Activated naive CD8-positive, alpha-beta T cell treated with anti-CD3 and anti-CD28 coated beads, Interleukin-2, amount 50 U/mL, for 24 hours (primary cell): Measurements from ENCODE around the gene LTBP2.

Experiments
- ATAC-seq: fragments of 150-1000 bp; cut with Tn5 transposase; one replicate; pipeline ENCODE4 v1.10.0; 2021
- DNase-seq: peaks from one replicate; pipeline ENCODE4 v3.0.0; 2021
- H3K27ac Mint-ChIP-seq: one replicate; pipeline ENCODE4 v1.8.0; 2021; ENCODE audit warnings: mild to moderate bottlenecking, mixed read lengths
- H3K27me3 Mint-ChIP-seq: one replicate; pipeline ENCODE4 v1.8.0; 2021; ENCODE audit warnings: mixed read lengths
- H3K36me3 Mint-ChIP-seq: one replicate; pipeline ENCODE4 v1.8.0; 2021; ENCODE audit warnings: low read depth, mixed read lengths
- H3K4me1 Mint-ChIP-seq: one replicate; pipeline ENCODE4 v1.8.0; 2021; ENCODE audit warnings: mixed read lengths
- H3K4me3 Mint-ChIP-seq: one replicate; pipeline ENCODE4 v1.8.0; 2021; ENCODE audit warnings: mild to moderate bottlenecking, moderate library complexity, mixed read lengths
- H3K9me3 Mint-ChIP-seq: one replicate; pipeline ENCODE4 v1.8.0; 2021; ENCODE audit warnings: mixed read lengths

Gene LTBP2

DNA sequence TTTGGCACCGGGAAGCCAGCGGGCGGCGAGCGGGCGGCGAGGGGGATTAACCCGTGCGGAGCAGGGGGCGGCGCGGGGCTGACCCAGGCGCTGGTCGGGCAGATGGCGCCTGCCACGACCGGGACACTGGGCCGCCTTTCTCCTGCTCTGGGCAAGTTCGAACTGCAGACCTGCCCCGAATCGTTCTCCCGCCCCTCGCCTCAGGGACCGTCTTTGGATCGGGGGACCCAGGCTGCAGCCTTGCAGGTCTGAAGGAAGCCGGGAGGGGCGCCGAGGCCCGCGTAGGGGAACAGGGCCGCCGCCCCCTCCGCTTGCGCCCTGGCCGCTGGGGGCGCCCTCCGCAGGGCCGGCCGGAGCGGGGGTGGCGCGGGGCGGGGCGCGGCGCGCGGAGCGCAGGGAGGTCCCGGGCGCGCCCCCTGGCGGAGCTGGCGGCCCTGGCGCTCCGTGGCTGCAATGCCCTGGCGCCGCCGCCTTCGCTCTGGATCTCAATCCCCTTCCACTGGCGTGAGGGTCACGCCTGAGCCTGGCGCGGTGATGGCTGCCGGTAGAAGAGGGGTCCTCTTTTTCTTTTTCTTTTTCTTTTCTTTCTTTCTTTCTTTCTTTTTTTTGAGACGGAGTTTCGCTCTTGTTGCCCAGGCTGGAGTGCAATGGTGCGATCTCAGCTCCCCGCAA, 449 bp upstream of the LTBP2 start:
- Mint-ChIP-seq H3K4me1 (peaks cover 58% of the 10 kb centered on the region), H3K27me3 (peaks cover 35% of the 10 kb centered on the region), H3K4me3 (peak overlapping the region; percentile 52), H3K9me3 (no peaks in the 10 kb centered on the region), H3K36me3 (no peaks in the 10 kb centered on the region), H3K27ac (no peak overlapping the region)
- peak; percentile 81 for ATAC-seq
- peak; percentile 89 for DNase-seq

DNA sequence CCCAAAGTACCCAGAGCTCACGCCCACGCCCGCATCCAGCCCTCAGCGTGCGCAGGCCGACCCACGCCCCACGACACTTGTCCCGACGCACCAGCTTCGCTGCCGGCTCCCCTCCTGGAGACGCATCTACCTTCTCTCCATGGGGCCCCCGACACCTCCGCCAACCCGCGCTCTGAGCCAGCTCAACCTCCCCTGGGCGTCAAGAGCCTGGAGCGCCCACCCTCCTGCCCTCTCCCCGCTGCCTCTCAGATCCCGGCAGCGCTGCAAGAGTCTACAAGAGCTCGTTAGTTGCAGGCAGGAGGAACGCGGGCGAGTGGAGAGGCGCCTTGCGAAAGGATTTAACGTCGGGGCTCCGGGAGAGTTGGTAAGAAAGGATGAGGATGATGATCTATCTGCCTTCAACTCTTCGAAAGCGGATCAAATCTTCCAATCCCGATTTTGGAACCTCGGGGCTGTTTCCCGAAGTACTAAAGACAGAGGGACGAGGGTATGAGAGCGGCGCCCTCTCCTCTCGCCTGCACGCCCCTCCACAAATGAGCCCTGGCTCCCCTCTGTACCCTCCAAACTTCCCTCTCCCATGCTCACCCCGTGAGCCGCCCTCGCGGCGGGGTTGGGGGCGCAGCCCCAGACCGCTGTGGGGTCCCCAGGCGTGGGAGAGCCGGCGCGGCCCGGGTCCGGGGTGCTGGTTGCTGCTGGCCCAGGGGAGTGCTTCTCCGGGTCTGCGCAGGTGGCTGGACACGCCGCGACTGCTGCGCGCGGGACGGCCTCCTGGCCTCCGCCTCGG, 979 bp downstream of the LTBP2 start:
- ATAC-seq, result no peak
- no peaks in the 10 kb centered on the region for H3K36me3 Mint-ChIP-seq
- peaks cover 53% of the 10 kb centered on the region for H3K4me1 Mint-ChIP-seq
- no peak overlapping the region for H3K27ac Mint-ChIP-seq
- H3K4me3 Mint-ChIP-seq, result no peak overlapping the region
- peaks cover 36% of the 10 kb centered on the region for H3K27me3 Mint-ChIP-seq
- no peaks in the 10 kb centered on the region for H3K9me3 Mint-ChIP-seq
- DNase-seq, result no peak

- H3K4me3 Mint-ChIP-seq, result no peak overlapping the region
- peaks cover 29% of the 10 kb centered on the region for H3K27me3 Mint-ChIP-seq
- H3K27ac Mint-ChIP-seq, result no peak overlapping the region
- H3K9me3 Mint-ChIP-seq, result no peaks in the 10 kb centered on the region
- ATAC-seq (no peak), DNase-seq (no peak)
- H3K4me1 Mint-ChIP-seq, result peaks cover 46% of the 10 kb centered on the region
- H3K36me3 Mint-ChIP-seq, result no peaks in the 10 kb centered on the region
Observed at GRCh38 chr14:74610199-74610865, 1.7 kb downstream of the LTBP2 start.

- H3K4me3 Mint-ChIP-seq, result no peak overlapping the region
- no peak overlapping the region for H3K27ac Mint-ChIP-seq
- DNase-seq (no peak), ATAC-seq (no peak)
- no peaks in the 10 kb centered on the region for H3K9me3 Mint-ChIP-seq
- peaks cover 29% of the 10 kb centered on the region for H3K27me3 Mint-ChIP-seq
- H3K4me1 Mint-ChIP-seq, result peaks cover 40% of the 10 kb centered on the region
- H3K36me3 Mint-ChIP-seq, result no peaks in the 10 kb centered on the region
Observed at GRCh38 chr14:74609721-74610120, 2.3 kb downstream of the LTBP2 start.

DNA sequence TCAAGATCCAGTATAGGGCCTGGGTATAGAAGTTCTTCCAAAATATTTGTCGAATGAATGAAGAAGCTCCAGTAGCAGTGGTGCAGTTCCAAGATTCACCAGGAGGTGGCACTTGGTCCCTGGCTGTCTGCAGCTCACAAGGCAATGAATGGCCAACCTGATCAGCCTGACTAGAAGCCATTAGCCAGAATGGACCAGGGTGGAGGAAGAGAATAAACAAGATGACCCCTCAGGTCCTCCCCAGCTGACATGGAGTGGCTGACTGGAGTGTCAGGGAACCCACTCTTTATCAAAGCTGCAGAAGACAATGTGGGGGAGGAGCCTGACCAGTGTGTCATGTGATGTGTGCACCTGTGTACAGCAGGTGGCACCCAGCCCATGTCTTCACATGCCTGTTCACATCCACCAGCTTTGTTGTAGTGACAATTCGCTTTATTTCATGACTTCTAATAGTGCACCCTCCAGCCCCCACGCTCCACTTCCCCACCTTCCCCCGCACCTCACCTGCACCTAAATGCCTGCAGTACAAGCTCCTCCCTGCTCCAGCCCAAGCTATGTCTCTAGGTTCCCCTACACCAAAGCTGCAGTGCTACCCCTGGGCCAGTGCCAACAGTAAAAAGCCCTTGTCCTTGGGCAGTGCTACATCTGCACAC, 3.0 kb downstream of the LTBP2 start:
- Mint-ChIP-seq H3K4me3 (no peak overlapping the region), H3K27ac (no peak overlapping the region)
- peak; percentile 89 for DNase-seq

DNA sequence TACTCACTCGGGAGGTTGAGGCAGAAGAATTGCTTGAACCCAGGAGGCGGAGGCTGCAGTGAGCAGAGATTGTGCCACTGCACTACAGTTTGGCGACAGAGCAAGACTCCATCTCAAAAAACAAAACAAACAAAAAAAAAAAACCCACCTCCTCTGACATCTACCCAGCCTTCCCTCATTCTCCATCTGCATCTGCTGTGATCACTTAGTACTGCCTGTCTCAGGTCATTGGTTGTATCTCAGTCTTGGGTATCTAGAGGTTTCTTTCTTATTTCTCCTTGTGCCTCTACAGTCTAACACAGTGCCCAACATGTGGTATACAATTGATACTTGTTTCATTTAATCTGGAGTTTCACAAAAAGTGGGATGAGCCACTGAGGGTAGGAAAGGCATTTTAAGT, 5.3 kb downstream of the LTBP2 start:
- DNase-seq, result no peak
- Mint-ChIP-seq H3K36me3 (no peaks in the 10 kb centered on the region), H3K27ac (no peak overlapping the region), H3K4me1 (peaks cover 27% of the 10 kb centered on the region), H3K4me3 (no peak overlapping the region), H3K9me3 (no peaks in the 10 kb centered on the region), H3K27me3 (peaks cover 21% of the 10 kb centered on the region)
- ATAC-seq, result no peak

More for the DNA sequence above, 3.0 kb downstream of the LTBP2 start:
- peaks cover 35% of the 10 kb centered on the region for H3K4me1 Mint-ChIP-seq
- peaks cover 26% of the 10 kb centered on the region for H3K27me3 Mint-ChIP-seq
- H3K9me3 Mint-ChIP-seq, result no peaks in the 10 kb centered on the region
- ATAC-seq, result peak; percentile 45
- H3K36me3 Mint-ChIP-seq, result no peaks in the 10 kb centered on the region

DNA sequence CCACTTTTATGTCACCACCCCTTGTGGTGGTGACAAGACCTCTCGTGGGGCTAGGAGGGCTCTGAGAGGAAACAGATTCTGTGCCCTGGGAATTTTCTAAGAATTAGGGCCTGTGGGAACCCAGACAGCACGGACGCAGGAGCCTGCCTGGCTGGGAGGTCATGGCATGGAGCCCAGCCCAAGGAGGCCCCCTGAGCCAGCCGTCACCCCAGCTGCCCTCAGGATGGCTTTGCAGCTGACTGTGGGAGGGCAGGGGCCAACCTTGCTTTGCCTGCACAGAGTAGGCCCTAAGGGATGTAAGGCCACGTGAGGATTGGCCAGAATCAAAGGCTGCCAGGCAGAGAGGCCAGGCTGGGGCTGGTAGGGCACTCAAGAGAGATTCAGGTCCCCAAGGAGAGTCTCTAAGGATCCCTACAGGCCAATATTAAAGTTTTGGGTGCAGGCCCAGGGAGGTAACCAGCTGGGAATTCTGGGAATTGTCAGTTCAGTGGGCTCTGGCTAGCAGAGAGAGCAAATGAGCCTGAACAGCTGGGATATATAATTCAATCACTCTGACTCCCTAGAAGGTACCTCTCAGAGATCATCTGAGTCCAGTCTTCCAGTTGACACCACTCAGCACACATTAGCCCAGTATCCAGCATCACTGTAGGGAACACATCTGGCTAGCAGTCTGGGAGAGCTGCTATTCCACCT, 6.4 kb downstream of the LTBP2 start:
- Mint-ChIP-seq H3K27ac (no peak overlapping the region), H3K36me3 (no peaks in the 10 kb centered on the region), H3K4me3 (no peak overlapping the region), H3K4me1 (peaks cover 23% of the 10 kb centered on the region), H3K9me3 (no peaks in the 10 kb centered on the region), H3K27me3 (peaks cover 16% of the 10 kb centered on the region)
- ATAC-seq (no peak), DNase-seq (no peak)

DNA sequence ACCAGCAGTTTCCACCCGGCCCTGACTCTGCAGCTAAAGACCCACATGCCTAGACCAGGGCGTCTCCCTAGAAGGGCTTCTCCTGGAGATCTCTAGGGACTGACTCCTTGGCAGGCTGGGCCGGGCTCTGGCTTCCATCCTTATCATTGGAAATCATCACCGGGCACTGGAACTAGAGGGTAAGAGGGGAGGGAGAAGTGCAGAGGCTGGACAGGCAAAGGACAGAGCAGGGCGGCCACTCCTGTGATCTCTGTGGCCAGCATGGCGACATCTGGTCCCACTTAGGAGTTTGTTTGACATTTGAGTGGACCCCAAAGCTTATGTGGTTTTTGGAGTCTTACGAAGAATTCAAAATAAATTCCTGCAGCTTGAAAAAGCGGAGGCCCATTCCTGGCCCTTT, 7.1 kb downstream of the LTBP2 start:
- no peak for DNase-seq
- Mint-ChIP-seq H3K4me3 (no peak overlapping the region), H3K9me3 (no peaks in the 10 kb centered on the region), H3K27me3 (peaks cover 9% of the 10 kb centered on the region), H3K4me1 (peaks cover 19% of the 10 kb centered on the region), H3K27ac (no peak overlapping the region), H3K36me3 (no peaks in the 10 kb centered on the region)
- no peak for ATAC-seq

- Mint-ChIP-seq H3K4me1 (peaks cover 12% of the 10 kb centered on the region), H3K9me3 (no peaks in the 10 kb centered on the region), H3K27me3 (peaks cover 8% of the 10 kb centered on the region), H3K27ac (no peak overlapping the region), H3K36me3 (no peaks in the 10 kb centered on the region), H3K4me3 (no peak overlapping the region)
- no peak for DNase-seq
- ATAC-seq, result no peak
Observed at GRCh38 chr14:74604157-74604556, 7.9 kb downstream of the LTBP2 start.

GRCh38 chr14:74601982-74602381, 10.1 kb downstream of the LTBP2 start:
- no peak for DNase-seq
- peaks cover 7% of the 10 kb centered on the region for H3K27me3 Mint-ChIP-seq
- H3K4me1 Mint-ChIP-seq, result peaks cover 3% of the 10 kb centered on the region
- H3K4me3 Mint-ChIP-seq, result no peak overlapping the region
- H3K36me3 Mint-ChIP-seq, result no peaks in the 10 kb centered on the region
- H3K9me3 Mint-ChIP-seq, result no peaks in the 10 kb centered on the region
- no peak overlapping the region for H3K27ac Mint-ChIP-seq
- ATAC-seq, result no peak

- no peaks in the 10 kb centered on the region for H3K9me3 Mint-ChIP-seq
- no peaks in the 10 kb centered on the region for H3K36me3 Mint-ChIP-seq
- peaks cover 5% of the 10 kb centered on the region for H3K27me3 Mint-ChIP-seq
- no peak overlapping the region for H3K27ac Mint-ChIP-seq
- ATAC-seq (peak; percentile 7), DNase-seq (no peak)
- no peaks in the 10 kb centered on the region for H3K4me1 Mint-ChIP-seq
- no peak overlapping the region for H3K4me3 Mint-ChIP-seq
Observed at GRCh38 chr14:74599946-74600345, 12.1 kb downstream of the LTBP2 start.

- no peak overlapping the region for H3K27ac Mint-ChIP-seq
- DNase-seq (no peak), ATAC-seq (no peak)
- H3K4me3 Mint-ChIP-seq, result no peak overlapping the region
- H3K9me3 Mint-ChIP-seq, result no peaks in the 10 kb centered on the region
- H3K27me3 Mint-ChIP-seq, result peaks cover 5% of the 10 kb centered on the region
- H3K36me3 Mint-ChIP-seq, result no peaks in the 10 kb centered on the region
- H3K4me1 Mint-ChIP-seq, result no peaks in the 10 kb centered on the region
Observed at GRCh38 chr14:74599321-74599761, 12.7 kb downstream of the LTBP2 start.

DNA sequence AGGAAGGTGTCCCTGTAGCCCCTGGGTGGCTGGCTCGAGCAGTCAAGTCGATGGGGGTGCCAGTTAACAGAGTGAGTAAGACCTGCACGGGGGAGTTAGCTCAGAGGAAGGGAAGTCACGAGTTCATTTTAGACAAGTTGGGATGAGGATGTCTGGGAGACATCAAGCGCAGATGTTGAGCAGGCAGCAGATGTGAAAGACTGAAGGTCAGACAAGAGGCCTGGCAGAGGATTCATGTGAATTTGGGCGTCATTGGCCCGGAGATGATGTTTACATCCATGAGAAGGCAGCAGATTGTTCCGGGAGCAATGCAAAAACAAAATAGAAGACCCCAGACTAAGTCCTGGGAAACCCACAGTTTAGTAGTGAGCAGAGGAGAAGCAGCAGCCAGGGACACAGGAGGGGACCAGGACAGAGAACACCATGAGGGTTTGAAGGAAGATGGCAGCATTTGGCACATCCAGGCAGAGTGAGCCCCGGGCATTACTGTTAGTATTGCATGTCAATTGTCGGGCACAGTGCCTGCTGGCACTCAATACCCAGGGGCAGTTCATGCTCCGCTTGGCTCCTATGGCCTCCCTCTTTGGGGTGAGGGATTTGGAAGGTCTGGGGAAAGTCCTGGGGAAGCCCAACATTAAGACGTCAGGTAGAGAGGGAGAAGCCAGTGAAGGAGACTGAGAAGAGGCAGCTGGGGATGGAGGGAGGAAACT, 15.1 kb downstream of the LTBP2 start:
- peaks cover 3% of the 10 kb centered on the region for H3K4me1 Mint-ChIP-seq

More for the DNA sequence above, 15.1 kb downstream of the LTBP2 start:
- ATAC-seq, result no peak
- no peaks in the 10 kb centered on the region for H3K36me3 Mint-ChIP-seq
- H3K27ac Mint-ChIP-seq, result no peak overlapping the region
- no peaks in the 10 kb centered on the region for H3K9me3 Mint-ChIP-seq
- H3K27me3 Mint-ChIP-seq, result no peaks in the 10 kb centered on the region
- H3K4me3 Mint-ChIP-seq, result no peak overlapping the region
- no peak for DNase-seq
